GM15510 (cell line): ENCODE measurements around the gene LRRC27.

ENCODE experiments used
- POLR2A ChIP-seq: IDR thresholded peaks from 3 replicates; pipeline ENCODE4 v1.6.1; 2011; ENCODE audit warnings: borderline replicate concordance; ENCODE audit not compliant: insufficient read length; ENCODE audit errors: extremely low read depth

Gene LRRC27

GRCh38 chr10:132331601-132332432 is at the start of gene LRRC27:
LRRC27 (plus strand) TSS chr10:132332193; CDS start chr10:132333525, 1,332 bp downstream.
- peak; percentile 67 for TF ChIP-seq POLR2A

- no peak for TF ChIP-seq POLR2A
Measured at GRCh38 chr10:132282667-132283603, 49.1 kb upstream of the LRRC27 start.

GRCh38 chr10:132283604-132284382 is 48.2 kb upstream of the LRRC27 start:
- no peak for TF ChIP-seq POLR2A

GRCh38 chr10:132289439-132289838 is 42.6 kb upstream of the LRRC27 start:
- TF ChIP-seq POLR2A: no peak

- no peak for TF ChIP-seq POLR2A
Measured at GRCh38 chr10:132290631-132291030, 41.4 kb upstream of the LRRC27 start.

GRCh38 chr10:132291826-132292225 is 40.2 kb upstream of the LRRC27 start:
- TF ChIP-seq POLR2A: no peak

- no peak for TF ChIP-seq POLR2A
Measured at GRCh38 chr10:132292287-132293200, 39.4 kb upstream of the LRRC27 start.

- TF ChIP-seq POLR2A: no peak
Measured at GRCh38 chr10:132293201-132293812, 38.7 kb upstream of the LRRC27 start.

- no peak for TF ChIP-seq POLR2A
Measured at GRCh38 chr10:132293813-132294520, 38.0 kb upstream of the LRRC27 start.

- TF ChIP-seq POLR2A: no peak
Measured at GRCh38 chr10:132294561-132295318, 37.3 kb upstream of the LRRC27 start.

GRCh38 chr10:132296666-132297443 is 35.1 kb upstream of the LRRC27 start:
- TF ChIP-seq POLR2A: no peak
